ENCODE results near the gene FKBP5. TPM values are rescaled to one million over a fixed set of nuclear protein-coding genes. Genes with fewer than 3 reads are reported as not detected.
A peak's percentile ranks its signal among the peaks of the same experiment; 100 is the strongest.

The FKBP5 gene
- total and polyA plus RNA-seq, 7 donors = 52.9 to 326 (median 200) TPM

DNA sequence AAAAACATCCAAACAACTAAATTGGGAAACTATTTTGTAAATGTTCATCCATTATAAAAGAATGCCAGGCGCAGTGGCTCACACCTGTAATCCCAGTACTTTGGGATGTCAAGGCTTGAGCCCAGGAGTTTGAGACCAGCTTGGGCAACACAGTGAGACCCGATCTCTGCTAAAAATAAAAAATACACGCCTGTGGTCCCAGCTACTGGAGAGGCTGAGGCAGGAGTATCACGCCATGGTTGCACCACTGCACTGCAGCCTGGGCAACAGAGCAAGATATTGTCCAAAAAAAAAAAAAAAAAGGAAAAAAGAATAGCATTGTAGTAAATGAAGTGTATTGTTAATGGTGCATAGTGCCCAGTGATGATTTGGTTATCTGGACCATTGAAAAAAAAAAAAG, 38.7 kb downstream of the FKBP5 start:
- DNase-seq = no peak
- intact Hi-C loops (cut with DNase I) = no loop called here
- H3K4me3 ChIP-seq = no peak overlapping the region
- 94 to 97% methylated on average over 4 of the region's 4 CpGs for WGBS, 2 donors
- no peak overlapping the region for H3K27ac ChIP-seq
- no peaks in the 10 kb centered on the region for H3K27me3 ChIP-seq
- TF ChIP-seq EP300 (IDR thresholded peaks at IDR 0.05) = no peak
- TF ChIP-seq POLR2A (IDR thresholded peaks at IDR 0.05) = no peak
- TF ChIP-seq POLR2AphosphoS5 (IDR thresholded peaks at IDR 0.05) = no peak
- TF ChIP-seq, protein P1, sequence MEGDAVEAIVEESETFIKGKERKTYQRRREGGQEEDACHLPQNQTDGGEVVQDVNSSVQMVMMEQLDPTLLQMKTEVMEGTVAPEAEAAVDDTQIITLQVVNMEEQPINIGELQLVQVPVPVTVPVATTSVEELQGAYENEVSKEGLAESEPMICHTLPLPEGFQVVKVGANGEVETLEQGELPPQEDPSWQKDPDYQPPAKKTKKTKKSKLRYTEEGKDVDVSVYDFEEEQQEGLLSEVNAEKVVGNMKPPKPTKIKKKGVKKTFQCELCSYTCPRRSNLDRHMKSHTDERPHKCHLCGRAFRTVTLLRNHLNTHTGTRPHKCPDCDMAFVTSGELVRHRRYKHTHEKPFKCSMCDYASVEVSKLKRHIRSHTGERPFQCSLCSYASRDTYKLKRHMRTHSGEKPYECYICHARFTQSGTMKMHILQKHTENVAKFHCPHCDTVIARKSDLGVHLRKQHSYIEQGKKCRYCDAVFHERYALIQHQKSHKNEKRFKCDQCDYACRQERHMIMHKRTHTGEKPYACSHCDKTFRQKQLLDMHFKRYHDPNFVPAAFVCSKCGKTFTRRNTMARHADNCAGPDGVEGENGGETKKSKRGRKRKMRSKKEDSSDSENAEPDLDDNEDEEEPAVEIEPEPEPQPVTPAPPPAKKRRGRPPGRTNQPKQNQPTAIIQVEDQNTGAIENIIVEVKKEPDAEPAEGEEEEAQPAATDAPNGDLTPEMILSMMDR (IDR thresholded peaks at IDR 0.05) = no peak
- peaks cover 0 to 16% (median 0%) of the 10 kb centered on the region in 4 donors for H3K4me1 ChIP-seq
- H3K36me3 ChIP-seq = peaks cover 0 to 26% (median 4%) of the 10 kb centered on the region in 4 donors
- H3K9me3 ChIP-seq = no peaks in the 10 kb centered on the region

- TF ChIP-seq, protein P1 (IDR thresholded peaks at IDR 0.05) = no peak
- TF ChIP-seq POLR2AphosphoS5 (IDR thresholded peaks at IDR 0.05) = no peak
- TF ChIP-seq EP300 (IDR thresholded peaks at IDR 0.05) = no peak
- TF ChIP-seq POLR2A (IDR thresholded peaks at IDR 0.05) = no peak
- Histone ChIP-seq H3K9me3 (no peaks in the 10 kb centered on the region), H3K27ac (no peak overlapping the region), H3K4me1 (peaks cover 0 to 20% (median 2%) of the 10 kb centered on the region in 4 donors), H3K36me3 (peaks cover 0 to 42% (median 4%) of the 10 kb centered on the region in 4 donors), H3K4me3 (no peak overlapping the region), H3K27me3 (no peaks in the 10 kb centered on the region)
- no peak for DNase-seq
- WGBS, 2 donors = 90 to 96% methylated on average over 2 of the region's 2 CpGs
- intact Hi-C loops (cut with DNase I) = no loop called here
Observed at GRCh38 chr6:35648203-35648602, 40.5 kb downstream of the FKBP5 start.

GRCh38 chr6:35647400-35647799, 41.3 kb downstream of the FKBP5 start:
- 93 to 94% methylated on average over 1 of the region's 1 CpG for WGBS, 2 donors
- Histone ChIP-seq H3K36me3 (peaks cover 0 to 50% (median 7%) of the 10 kb centered on the region in 4 donors), H3K4me3 (no peak overlapping the region), H3K27me3 (no peaks in the 10 kb centered on the region), H3K27ac (no peak overlapping the region), H3K9me3 (no peaks in the 10 kb centered on the region), H3K4me1 (peaks cover 0 to 26% (median 8%) of the 10 kb centered on the region in 4 donors)
- DNase-seq = no peak
- intact Hi-C loops (cut with DNase I) = no loop called here
- TF ChIP-seq POLR2A (IDR thresholded peaks at IDR 0.05) = no peak
- no peak for TF ChIP-seq EP300 (IDR thresholded peaks at IDR 0.05)
- TF ChIP-seq POLR2AphosphoS5 (IDR thresholded peaks at IDR 0.05) = peak in 1 of 4 donors; percentile 23

GRCh38 chr6:35643162-35643535, 45.6 kb downstream of the FKBP5 start:
- DNase-seq = no peak
- no peak overlapping the region for H3K4me3 ChIP-seq
- no peak for TF ChIP-seq POLR2A (IDR thresholded peaks at IDR 0.05)
- TF ChIP-seq POLR2AphosphoS5 (IDR thresholded peaks at IDR 0.05) = no peak
- TF ChIP-seq EP300 (IDR thresholded peaks at IDR 0.05) = no peak
- TF ChIP-seq, protein P1 (IDR thresholded peaks at IDR 0.05) = no peak
- no peaks in the 10 kb centered on the region for H3K27me3 ChIP-seq
- H3K4me1 ChIP-seq = peaks cover 0 to 24% (median 12%) of the 10 kb centered on the region in 4 donors
- H3K27ac ChIP-seq = no peak overlapping the region
- intact Hi-C loops (cut with DNase I) = no loop called here
- H3K9me3 ChIP-seq = no peaks in the 10 kb centered on the region
- peaks cover 23 to 87% (median 40%) of the 10 kb centered on the region in 4 donors for H3K36me3 ChIP-seq

DNA sequence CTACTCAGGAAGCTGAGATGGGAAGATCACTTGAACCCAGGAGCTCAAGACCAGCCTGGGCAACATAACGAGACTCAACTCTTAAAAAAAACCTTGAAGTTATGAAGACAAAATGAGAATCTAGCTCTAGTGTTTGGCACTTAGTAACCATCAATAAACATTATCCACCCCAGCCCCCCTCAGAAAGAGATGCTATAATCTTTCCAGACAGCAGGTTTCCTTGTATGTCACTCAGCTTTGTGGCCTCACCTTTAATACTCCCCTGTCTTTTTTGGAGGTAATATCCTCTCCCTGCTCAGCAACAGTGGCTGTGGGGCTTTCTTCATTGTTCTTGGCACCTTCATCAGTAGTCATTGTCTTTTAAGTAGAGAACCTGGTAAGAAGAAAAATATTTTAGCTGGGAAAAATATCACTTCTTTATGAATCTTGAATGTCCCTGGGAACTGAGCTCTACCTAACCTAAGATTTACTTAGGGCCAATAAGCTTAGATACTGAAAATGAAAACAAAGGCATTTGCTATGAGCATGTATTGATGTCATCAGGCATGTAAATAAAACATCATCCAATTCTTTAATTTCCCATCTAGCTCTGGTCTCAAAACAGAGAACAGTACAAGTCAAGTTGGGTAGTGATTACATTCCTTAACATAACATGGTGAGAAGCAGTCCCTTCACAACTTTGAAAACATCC, 46.1 kb downstream of the FKBP5 start:
- H3K9me3 ChIP-seq = no peaks in the 10 kb centered on the region
- WGBS, 2 donors = 92 to 94% methylated on average over 1 of the region's 1 CpG
- H3K4me1 ChIP-seq = peaks cover 0 to 18% (median 12%) of the 10 kb centered on the region in 4 donors
- no peak overlapping the region for H3K27ac ChIP-seq
- no peak overlapping the region for H3K4me3 ChIP-seq
- no peaks in the 10 kb centered on the region for H3K27me3 ChIP-seq
- intact Hi-C loops (cut with DNase I) = no loop called here
- peaks cover 23 to 92% (median 42%) of the 10 kb centered on the region in 4 donors for H3K36me3 ChIP-seq
- no peak for TF ChIP-seq POLR2AphosphoS5 (IDR thresholded peaks at IDR 0.05)
- no peak for DNase-seq
